NAMALWA (cell line): ENCODE data around the gene CCNK.
A peak's percentile ranks its signal among the peaks of the same experiment; 100 is the strongest.

Experiments used
- DNase-seq: peaks from one replicate; pipeline ENCODE4 v3.0.0-alpha.2; 2015; ENCODE audit warnings: low spot score

CCNK gene

GRCh38 chr14:99507860-99508640 is 26.8 kb downstream of the CCNK start:
- no peak for DNase-seq

- no peak for DNase-seq
These were observed 27.9 kb downstream of the CCNK start for GRCh38 chr14:99508896-99509629.

GRCh38 chr14:99509871-99510555 is 28.8 kb downstream of the CCNK start:
- no peak for DNase-seq

- DNase-seq, result no peak
These were observed 29.4 kb downstream of the CCNK start for GRCh38 chr14:99510556-99511139.

- DNase-seq, result no peak
These were observed 30.4 kb downstream of the CCNK start for GRCh38 chr14:99511421-99512109.

- DNase-seq, result no peak
These were observed 30.9 kb downstream of the CCNK start for GRCh38 chr14:99512110-99512449.

GRCh38 chr14:99512571-99513182 is 31.5 kb downstream of the CCNK start:
- DNase-seq, result no peak

- no peak for DNase-seq
These were observed 32.0 kb downstream of the CCNK start for GRCh38 chr14:99513183-99513694.

GRCh38 chr14:99513946-99514551 is 32.8 kb downstream of the CCNK start:
- no peak for DNase-seq

GRCh38 chr14:99514552-99515300 is 33.5 kb downstream of the CCNK start:
- no peak for DNase-seq

- DNase-seq, result no peak
These were observed 34.3 kb downstream of the CCNK start for GRCh38 chr14:99515301-99516155.

GRCh38 chr14:99516156-99516870 is 35.1 kb downstream of the CCNK start:
- DNase-seq, result no peak

GRCh38 chr14:99516871-99517642 is 35.8 kb downstream of the CCNK start:
- no peak for DNase-seq

GRCh38 chr14:99517643-99518381 is 36.6 kb downstream of the CCNK start:
- DNase-seq, result no peak

- DNase-seq, result peak; percentile 77
These were observed 37.5 kb downstream of the CCNK start for GRCh38 chr14:99518441-99519346.

- no peak for DNase-seq
These were observed 38.2 kb downstream of the CCNK start for GRCh38 chr14:99519347-99519881.
